GM18526 (cell line): ENCODE measurements around the gene PTAR1.

Source experiments
- POLR2A ChIP-seq: IDR thresholded peaks from 3 replicates; pipeline ENCODE4 v1.6.1; 2011; ENCODE audit not compliant: insufficient read length; ENCODE audit errors: extremely low read depth

The PTAR1 gene

DNA sequence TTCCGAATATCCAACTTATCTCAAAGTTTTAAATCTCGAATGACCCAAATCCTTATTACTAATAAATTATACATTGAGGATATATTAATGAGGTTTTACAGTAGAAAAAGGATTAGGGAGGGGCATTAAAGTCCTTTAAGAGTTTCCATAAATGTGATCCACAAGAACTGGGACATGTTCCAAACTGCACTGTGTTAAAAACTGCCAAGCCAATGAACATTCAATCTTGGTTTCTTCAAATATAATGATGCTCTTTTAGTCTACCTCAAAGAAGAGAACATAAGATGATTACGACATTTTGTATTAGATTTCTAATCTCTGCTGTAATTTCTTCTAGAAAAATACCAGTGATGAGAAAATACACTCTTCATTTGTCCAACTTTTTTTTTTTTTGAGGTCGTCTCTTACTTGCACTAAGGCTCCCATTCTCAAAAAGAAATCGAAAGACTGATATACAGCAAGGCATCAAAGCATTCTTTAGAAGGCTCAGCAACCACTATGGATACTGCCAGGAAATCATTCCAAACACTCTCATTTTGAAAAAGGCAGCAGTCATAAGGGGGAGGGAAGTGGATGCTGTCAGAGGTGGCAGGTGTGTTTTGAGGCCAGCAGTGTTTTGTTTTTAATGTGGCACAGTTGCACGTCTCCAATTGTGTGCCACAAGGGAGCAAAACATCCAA is 1.7 kb downstream of the PTAR1 start:
- no peak for TF ChIP-seq POLR2A

DNA sequence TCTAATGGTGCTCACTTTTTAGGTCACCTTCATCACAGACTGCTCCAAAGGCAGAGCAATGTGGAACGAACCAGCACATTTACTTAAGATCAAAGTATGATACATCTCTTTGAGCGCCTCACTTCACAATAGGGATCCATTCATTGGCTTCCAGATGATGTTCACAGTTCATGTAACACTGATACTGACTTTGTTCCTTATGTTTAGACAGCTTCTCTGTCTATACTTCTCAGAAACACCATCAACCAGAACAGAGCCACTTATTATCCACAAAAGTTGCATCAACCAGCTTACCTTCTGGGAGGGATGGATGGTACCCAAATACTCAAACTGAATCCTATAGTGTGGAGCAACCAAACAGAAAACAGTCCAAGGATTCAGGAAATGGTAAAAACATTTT is 4.6 kb downstream of the PTAR1 start:
- TF ChIP-seq POLR2A = no peak

DNA sequence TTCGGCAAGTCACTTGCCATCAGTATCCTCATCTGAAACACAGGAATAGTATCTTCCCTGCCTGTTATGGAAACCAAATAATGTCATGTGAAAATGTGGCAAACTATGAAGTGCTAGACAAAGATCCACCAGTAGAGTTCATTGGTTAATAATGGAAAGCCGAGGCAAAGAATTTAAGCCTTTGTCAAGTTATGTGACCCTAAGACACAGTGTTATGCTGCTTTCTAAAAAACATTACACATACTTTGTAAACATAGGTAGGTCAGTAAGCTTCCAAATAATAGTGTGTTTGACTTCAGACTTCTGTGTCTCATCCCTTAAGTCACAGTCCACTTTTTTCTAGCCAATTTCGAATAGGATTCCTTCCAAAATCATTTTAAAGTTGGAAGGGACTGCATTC is 6.0 kb downstream of the PTAR1 start:
- no peak for TF ChIP-seq POLR2A

GRCh38 chr9:69750085-69750484 is 9.7 kb downstream of the PTAR1 start:
- TF ChIP-seq POLR2A = no peak

DNA sequence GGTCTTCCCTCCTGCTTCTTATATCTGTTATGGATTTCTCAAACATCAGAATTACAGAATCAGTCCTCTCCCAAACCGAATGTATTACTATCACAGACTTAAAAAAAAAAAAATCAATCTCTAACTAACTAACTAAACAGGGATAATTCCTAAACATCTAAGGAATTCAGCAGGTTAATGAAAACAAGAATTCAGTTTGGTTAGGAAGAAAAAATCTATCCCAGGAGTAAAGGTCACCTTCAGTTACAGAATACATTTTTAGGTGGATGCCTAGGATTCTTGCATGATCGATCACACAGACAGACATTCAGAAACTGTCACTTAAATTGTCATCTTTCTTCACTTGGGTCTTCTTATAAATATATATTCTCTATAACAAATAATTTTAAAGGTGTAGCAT is 11.5 kb downstream of the PTAR1 start:
- TF ChIP-seq POLR2A = no peak

DNA sequence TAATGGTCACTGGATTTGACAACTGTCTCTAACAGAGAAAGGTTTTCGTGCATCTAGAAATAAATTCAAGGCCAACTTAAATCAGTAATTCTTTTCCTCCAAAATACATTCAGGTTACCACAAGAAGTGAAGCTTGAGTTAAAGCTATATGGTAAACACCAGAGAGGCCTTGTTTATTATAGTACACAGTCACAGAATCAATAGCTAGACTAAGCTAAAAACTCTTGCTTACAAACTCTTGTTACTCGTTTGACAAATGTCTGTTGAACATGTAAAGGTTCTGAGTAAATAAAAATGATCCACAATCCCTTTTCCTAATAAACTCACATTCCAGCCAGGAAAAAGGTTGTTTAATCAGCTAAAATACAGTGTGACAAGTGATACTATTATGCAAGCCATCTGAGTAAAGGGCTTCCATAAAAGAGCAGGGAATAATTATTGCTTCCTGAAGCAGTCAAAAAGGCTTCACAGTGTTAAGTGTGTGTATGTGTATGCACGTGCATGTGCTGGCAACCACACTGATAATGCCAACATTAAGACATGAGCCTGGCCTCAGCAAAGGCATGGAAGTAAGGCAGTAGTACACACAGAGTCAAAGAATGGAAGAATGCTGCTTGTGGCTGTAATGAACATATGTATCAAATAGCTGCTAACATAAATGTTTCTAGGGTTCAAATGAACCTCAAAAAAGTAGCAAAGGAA is 12.8 kb downstream of the PTAR1 start:
- no peak for TF ChIP-seq POLR2A

DNA sequence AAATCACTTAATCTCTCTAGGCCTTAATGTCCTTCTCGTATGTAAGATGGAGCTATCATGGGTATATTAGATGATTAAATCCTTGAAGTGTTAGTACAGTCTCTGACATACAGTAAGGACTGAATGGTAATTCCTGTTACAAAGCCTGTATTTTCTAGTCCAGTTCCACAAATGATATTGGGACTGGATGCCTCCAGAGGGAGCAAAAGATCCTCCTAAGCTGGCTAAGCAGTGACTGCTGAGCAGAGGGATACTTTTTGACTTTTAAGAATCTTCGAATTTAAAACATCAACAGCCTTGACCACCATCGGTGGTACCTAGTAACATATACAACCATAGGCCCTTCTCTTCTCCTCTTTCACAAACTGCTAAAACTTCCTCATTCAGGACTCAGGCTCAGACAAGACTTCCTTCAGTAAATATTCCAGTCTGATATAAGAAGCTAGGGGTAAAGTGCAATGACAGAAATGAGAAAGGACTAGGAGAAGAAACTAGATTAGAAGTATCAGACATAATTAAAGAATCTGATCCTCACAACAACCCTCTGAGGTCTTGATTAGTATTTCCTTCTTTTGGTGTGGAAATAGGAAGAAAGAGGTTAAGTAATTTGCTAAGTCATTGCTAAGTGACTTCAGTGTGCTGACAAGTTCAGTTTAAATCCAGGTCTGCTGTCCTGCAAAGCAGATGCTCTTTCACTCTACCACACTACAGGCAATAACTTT is 13.9 kb downstream of the PTAR1 start:
- TF ChIP-seq POLR2A = no peak

DNA sequence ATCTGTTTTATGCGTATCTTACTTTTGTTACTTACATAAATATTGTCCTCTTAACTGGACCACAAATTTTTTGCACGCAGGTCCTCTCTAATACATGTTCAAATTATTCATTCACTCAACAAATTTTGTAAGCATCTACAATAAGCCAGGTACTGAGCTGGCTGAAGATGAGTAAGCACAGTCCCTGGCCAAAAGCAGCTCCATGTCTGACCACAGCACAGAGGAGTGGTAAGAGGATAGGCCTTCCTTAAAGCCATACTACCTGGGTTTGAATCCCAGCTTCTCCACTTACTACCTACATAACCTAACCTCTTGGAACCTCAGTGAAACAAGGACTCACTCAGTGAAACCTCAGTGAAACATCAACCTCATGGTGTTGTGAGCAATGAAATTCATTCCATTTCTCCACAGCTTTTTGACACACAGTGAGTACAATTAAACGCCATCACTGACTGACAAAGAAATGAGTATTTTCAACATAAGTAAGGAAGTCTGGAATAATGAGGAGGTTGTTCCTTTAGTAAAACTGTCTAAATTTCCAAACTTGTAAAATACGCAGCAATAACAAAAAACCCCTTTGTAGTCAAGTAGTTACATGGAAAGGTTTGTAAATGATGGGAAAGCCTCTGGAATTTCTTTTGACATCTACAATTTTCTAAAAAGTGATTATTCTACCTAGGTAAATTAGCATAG is 15.0 kb downstream of the PTAR1 start:
- no peak for TF ChIP-seq POLR2A

DNA sequence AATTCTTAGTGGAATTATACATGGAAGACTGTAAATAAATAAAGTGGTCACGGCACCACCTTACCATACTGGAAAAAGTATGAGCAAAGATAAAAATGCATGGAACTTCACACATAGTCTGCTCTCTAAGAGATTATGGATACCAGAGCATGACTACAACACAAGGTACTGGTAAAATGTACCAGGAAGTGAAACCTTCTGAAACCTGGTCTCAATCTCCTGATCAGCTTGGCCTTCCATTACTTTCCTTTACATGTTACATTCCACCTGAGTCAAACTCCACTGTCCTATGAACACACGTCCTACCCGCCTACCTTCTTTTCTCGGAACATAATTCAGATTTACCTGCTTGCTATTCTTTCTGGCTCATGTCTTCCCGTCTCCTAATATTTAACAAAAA is 15.9 kb downstream of the PTAR1 start:
- no peak for TF ChIP-seq POLR2A

DNA sequence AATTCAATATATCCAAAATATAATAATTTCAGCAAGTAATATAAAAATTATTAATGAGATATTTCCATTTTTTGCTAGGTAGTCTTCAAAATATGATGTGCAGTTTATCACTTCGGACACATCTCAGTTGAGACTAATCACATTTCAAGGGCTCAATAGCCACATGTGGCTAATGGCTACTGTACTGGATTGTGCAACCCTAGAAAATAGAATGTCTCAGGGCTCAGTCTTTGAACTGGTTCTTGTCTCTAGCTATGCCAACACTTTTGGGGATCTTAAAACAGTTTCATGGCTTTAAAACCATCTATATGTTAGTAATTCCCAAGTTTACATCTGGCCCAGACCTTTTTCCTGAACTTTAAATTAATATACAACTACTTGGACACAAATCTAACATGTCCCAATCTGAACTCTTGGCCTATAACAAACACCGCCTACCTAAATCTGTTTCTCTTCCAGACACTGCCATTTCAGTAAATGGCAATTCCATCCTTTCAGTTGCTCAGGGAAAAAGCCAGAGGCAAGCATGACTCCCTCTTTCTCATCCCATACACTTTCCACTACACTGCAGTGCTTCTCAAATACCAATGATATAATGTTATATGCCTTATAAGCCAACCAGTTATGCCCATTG is 18.8 kb downstream of the PTAR1 start:
- no peak for TF ChIP-seq POLR2A

DNA sequence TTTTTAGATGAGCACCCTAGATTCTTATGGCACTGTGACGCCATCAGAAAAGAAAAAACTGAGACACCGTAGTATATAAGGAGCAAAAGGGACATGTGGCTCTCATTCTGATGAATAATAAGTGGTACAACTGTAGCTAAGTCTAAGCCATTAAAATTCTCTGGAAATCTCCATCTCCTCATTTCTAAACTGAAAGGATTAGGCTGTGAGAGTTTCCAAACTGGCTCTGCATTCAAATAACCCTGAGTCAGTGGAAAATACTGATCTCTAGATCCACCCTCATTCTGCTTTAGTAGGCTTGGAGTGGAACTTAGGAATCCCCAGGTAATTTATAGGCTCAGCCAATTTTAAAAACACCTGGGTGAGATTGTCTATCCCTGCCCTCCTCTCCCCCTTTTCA is 28.5 kb downstream of the PTAR1 start:
- no peak for TF ChIP-seq POLR2A

- no peak for TF ChIP-seq POLR2A
Observed at GRCh38 chr9:69719983-69720382, 39.8 kb downstream of the PTAR1 start.

- TF ChIP-seq POLR2A = no peak
Observed at GRCh38 chr9:69719367-69719766, 40.4 kb downstream of the PTAR1 start.

DNA sequence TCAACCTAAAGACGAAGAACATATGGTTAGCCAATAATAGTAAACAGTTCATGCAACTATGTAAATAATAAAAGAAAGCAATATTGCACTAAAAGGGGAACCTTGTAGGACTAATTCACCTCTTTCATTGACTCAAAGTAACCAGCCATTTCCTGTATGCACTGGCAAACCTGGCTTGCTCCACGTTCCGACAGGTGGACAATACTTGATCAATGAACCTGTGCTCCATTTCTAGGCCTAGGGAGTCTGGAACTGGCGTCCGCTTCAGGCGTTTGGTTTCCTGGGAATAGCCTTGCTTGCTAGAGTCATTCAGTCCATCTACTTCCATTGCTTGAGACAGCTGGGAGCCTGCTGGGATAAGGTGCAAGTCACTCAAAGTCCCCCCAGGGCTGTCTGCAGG is 41.6 kb downstream of the PTAR1 start:
- TF ChIP-seq POLR2A = no peak

DNA sequence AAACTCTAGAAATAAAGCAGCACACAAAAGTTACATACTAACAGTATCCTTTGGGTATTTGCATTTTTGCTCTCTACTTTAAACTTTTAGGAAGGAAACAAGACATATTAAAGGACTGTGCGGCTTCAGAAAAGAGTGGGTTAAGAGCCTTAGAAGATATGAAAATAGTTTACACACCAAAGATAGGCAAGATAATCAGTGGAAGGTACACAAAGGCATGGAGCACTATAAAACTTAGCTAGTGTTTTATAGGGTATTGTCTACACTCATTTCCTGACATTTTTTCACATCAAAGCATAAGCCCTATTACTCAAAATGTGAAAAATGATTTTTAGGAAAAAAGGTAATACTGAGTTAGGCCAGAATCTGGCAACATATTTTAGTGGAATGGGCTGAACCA is 44.0 kb downstream of the PTAR1 start:
- TF ChIP-seq POLR2A = no peak

GRCh38 chr9:69715096-69715495 is 44.7 kb downstream of the PTAR1 start:
- no peak for TF ChIP-seq POLR2A

- no peak for TF ChIP-seq POLR2A
Observed at GRCh38 chr9:69697475-69697874, 62.3 kb downstream of the PTAR1 start.
